Measurements from ENCODE around the gene FRG2B.
"Not testable (repeated sequence)": the region's sequence is repeated elsewhere in the genome, so short reads cannot be mapped to it uniquely, and the experiment has no call there.

The FRG2B gene

DNA sequence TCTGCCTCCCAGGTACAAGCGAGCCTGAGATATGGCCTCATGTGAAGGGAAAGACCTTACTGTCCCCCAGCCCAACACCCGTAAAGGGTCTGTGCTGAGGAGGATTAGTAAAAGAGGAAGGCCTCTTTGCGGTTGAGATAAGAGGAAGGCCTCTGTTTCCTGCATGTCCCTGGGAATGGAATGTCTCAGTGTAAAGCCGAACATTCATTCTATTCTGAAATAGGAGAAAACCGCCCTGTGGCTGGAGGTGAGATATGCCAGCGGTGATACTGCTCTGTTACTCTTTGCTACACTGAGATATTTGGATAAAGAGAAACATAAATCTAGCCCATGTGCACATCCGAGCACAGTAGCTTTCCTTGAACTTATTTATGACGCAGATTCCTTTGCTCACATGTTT, 26.7 kb downstream of the FRG2B start:
- not testable (repeated sequence) for DNase-seq (ENCODE audit: low spot score)

- DNase-seq (ENCODE audit: low spot score): no peak
Measured at GRCh38 chr10:133592716-133593115, 33.9 kb downstream of the FRG2B start.

DNA sequence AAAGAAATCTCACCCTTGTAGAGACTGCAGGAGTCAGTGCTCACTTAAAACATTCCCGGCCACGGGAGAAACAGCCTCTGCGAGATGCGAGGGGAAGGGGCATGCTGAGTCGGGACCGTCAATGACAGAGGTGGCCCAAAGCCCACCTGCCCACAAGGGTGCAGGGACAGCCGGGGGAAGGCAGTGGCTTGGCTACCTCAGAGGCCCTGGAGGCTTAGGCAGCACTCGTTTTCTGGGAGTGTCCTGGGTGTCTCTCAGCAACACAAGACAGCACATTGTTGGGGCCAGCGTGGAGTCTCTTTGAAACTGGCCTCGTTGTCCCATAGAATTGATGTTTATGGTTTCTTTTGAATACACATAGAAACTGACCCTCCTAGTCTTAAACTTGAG, 35.6 kb downstream of the FRG2B start:
- no peak for DNase-seq (ENCODE audit: low spot score)

DNA sequence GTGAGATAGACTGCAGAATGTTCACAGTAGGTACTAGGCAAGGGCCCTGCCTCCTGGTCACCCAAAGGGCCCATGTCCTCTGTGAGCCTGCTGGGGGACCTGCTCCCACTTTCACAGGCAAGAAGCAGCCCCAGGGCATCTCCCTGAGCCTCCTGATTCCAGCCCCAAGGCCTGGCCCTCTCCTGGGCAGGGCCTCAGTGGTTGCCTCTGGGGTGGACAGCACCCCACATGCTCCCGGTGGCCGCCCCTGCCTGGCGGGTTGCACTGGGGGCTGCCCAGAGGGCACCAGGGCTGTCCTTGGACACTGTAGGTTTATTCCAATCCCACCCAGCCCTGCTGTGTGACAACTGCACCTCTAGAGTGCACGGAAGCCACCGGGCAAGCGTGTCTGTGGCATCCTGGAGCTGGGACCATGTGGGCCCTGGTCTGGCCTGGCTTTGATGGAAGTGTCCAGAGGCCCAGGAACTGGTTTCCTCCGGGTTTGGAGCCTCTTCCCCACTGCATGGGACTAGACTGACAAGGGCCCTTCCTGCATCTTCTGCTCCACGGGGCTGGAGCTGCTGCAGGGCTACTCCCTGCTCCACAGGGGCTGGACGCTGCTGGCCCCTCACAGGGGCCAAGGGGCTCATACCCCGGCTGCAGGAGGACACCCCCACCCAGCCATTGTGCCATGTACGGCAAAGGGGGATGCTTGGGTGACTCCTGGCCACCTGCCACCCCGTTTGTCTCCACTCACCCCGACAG, 36.2 kb downstream of the FRG2B start:
- no peak for DNase-seq (ENCODE audit: low spot score)

GRCh38 chr10:133577037-133577436, 49.6 kb downstream of the FRG2B start:
- not testable (repeated sequence) for DNase-seq (ENCODE audit: low spot score)
